Kidney epithelial cell (primary cell): Measurements from ENCODE around the gene CFAP99. TPM values are rescaled to one million over a fixed set of nuclear protein-coding genes. Genes with fewer than 3 reads are reported as not detected.

Source experiments
- DNase-seq: peaks from one replicate; pipeline ENCODE4 v3.0.0-alpha.2; 2010; ENCODE audit warnings: low read depth
- H3K27me3 ChIP-seq: 2 replicates; pipeline ENCODE4 v1.6.0; 2011; ENCODE audit warnings: low read length; ENCODE audit not compliant: control insufficient read depth, insufficient read depth
- H3K36me3 ChIP-seq: 2 replicates; pipeline ENCODE4 v1.5.1; 2011; ENCODE audit warnings: low read length; ENCODE audit not compliant: control insufficient read depth, insufficient read depth
- H3K4me3 ChIP-seq: 2 replicates; pipeline ENCODE4 v1.5.1; 2011; ENCODE audit warnings: low read depth, mild to moderate bottlenecking, control low read depth, low read length
- CTCF ChIP-seq: IDR thresholded peaks from 2 replicates; pipeline ENCODE4 v1.5.1; 2011; ENCODE audit warnings: mild to moderate bottlenecking, moderate library complexity, low read length, control low read depth, inconsistent platforms; ENCODE audit not compliant: insufficient read depth, poor library complexity, severe bottlenecking
- total RNA-seq: library from RNA; depleted of rRNA; stranded (reverse); fragments of >200 nt; gene quantifications from 2 replicates; pipeline ENCODE4 v1.2.3, GENCODE V29; 2015

The CFAP99 gene
- total RNA-seq, 1 donor from 2014 or later, result not detected

- no peak overlapping the region for H3K4me3 ChIP-seq
- DNase-seq, result no peak
- no peaks in the 10 kb centered on the region for H3K36me3 ChIP-seq
- no peak for TF ChIP-seq CTCF
- peaks cover 31% of the 10 kb centered on the region for H3K27me3 ChIP-seq
Observed at GRCh38 chr4:2423066-2423465, 4.3 kb downstream of the CFAP99 start.

DNA sequence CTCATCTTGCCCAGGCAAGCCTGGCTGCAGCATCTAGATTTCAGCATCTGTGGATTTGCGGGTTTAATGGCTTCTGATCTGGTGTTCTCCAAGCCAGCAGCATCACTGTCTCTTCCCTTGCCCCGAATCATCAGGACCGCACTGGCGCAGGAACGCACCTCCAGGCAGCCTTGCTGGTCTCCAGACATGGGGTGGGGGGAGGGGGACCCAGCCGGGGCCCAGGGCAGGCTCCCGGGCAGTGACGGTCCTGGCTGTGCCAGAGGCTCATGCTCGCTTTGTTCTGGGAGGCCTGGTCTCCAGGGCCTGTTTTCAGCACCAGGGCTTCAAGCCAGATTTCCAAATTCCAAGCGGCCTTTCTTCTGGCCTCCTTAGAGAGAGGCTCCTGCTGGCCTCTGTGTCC is 4.9 kb downstream of the CFAP99 start:
- TF ChIP-seq CTCF, result no peak
- Histone ChIP-seq H3K27me3 (peaks cover 31% of the 10 kb centered on the region), H3K36me3 (no peaks in the 10 kb centered on the region), H3K4me3 (no peak overlapping the region)
- DNase-seq, result no peak

DNA sequence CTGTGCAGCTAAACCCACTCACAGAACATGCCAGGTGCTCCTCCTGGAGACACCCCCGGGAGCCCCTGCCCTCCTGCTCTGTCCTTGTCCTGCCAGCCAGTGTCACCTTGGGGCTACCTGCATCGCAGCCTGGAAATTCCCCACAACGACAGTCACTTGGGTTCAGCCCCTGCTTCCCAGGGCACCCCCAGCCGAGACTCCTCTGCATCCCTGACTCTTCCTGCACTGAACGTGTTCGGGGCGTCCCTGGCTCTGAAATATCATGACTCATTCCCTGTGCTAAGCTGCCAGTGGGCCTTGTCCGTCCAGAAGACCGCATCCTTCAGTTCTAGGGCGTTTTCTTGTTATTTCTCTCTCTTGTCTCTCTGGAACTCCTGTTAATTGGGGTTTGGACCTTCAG is 5.8 kb downstream of the CFAP99 start:
- DNase-seq, result no peak
- no peaks in the 10 kb centered on the region for H3K36me3 ChIP-seq
- no peak overlapping the region for H3K4me3 ChIP-seq
- H3K27me3 ChIP-seq, result peaks cover 26% of the 10 kb centered on the region
- TF ChIP-seq CTCF, result no peak

- Histone ChIP-seq H3K27me3 (peaks cover 16% of the 10 kb centered on the region), H3K4me3 (no peak overlapping the region), H3K36me3 (no peaks in the 10 kb centered on the region)
- no peak for TF ChIP-seq CTCF
- DNase-seq, result no peak
Observed at GRCh38 chr4:2425386-2426068, 6.8 kb downstream of the CFAP99 start.

DNA sequence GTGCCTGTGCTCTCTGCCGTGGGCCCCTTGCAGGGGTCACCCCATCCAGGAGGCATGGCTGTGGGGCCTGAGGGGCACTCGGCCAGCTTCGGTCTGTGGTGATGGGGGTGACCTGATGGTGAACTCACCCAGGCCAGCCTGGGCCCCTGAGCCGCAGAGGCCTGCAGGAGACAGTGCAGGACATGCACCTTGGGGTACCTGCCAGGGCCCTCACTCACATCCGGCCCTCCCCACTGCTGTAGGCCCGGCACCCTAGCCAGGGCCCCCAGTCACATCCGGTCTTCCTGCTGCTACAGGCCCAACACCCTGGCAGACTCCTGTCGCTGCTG is 7.3 kb downstream of the CFAP99 start:
- Histone ChIP-seq H3K4me3 (no peak overlapping the region), H3K27me3 (peaks cover 11% of the 10 kb centered on the region), H3K36me3 (no peaks in the 10 kb centered on the region)
- TF ChIP-seq CTCF, result no peak
- no peak for DNase-seq

DNA sequence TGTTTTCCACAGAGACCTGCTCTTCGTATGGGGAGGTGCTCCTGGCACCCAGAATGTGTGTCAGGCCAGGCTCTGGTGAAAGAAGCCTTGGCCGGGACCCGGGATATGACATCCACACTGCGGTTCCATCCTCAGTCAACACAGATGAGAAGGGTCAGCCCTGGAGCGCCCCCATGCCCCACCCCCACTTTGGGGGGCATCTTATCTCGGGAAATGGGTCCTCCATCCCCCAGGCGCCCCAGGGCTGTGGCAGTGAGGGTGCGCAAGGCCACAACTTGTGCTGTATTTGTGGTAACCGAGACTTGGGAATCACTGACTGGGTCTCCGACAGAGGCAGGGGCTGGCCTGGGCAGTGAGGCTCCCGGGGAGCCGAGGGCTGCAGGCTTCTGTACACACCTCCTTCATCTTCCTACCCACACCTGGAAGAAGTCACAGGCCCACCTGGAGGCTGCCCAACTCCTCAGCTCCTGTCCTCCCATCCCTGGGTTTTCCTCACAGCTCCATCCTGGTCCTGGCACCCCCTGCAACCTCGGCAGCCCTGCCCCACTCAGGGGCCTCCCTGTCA is 8.0 kb downstream of the CFAP99 start:
- Histone ChIP-seq H3K27me3 (peaks cover 11% of the 10 kb centered on the region), H3K36me3 (no peaks in the 10 kb centered on the region), H3K4me3 (no peak overlapping the region)
- TF ChIP-seq CTCF, result no peak
- DNase-seq, result no peak
